A673 (cell line): ENCODE results near the gene PHF20.

ENCODE experiments used
- EZH2 ChIP-seq: fragments of 200-600 bp; sonication (generic); IDR thresholded peaks from 2 replicates; pipeline ENCODE4 v1.6.1; 2017; ENCODE audit warnings: borderline replicate concordance, low read depth, mild to moderate bottlenecking, mixed read lengths, antibody characterized with exemption, low read length; ENCODE audit not compliant: poor library complexity, severe bottlenecking
- TF ChIP-seq, protein P1 (sequence below): fragments of 300-800, 200-600 bp; sonication (generic); conservative IDR thresholded peaks from 2 replicates; pipeline ENCODE4 v1.5.1; 2017; ENCODE audit warnings: low read depth, mild to moderate bottlenecking, antibody characterized with exemption, low read length, moderate library complexity, mixed read lengths

DNA sequence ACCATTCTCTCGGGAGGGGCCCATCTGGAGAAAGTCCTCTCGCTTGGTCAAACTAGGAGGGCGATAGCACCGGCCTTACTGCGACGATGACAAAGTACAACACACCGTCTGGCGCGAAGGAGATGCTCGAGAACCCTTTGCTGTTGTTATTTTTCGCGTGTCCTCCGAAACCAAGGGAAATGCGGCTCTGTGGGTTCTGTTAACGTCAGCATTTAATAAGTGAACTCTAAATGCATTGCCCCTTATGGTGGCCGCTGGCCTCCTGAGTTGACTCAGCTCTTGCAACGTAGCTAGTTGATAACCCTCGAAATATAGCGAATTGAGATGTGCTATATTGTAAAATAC lies 183.1 kb downstream of the PHF20 start:
- no peak for TF ChIP-seq EZH2
- TF ChIP-seq, protein P1, sequence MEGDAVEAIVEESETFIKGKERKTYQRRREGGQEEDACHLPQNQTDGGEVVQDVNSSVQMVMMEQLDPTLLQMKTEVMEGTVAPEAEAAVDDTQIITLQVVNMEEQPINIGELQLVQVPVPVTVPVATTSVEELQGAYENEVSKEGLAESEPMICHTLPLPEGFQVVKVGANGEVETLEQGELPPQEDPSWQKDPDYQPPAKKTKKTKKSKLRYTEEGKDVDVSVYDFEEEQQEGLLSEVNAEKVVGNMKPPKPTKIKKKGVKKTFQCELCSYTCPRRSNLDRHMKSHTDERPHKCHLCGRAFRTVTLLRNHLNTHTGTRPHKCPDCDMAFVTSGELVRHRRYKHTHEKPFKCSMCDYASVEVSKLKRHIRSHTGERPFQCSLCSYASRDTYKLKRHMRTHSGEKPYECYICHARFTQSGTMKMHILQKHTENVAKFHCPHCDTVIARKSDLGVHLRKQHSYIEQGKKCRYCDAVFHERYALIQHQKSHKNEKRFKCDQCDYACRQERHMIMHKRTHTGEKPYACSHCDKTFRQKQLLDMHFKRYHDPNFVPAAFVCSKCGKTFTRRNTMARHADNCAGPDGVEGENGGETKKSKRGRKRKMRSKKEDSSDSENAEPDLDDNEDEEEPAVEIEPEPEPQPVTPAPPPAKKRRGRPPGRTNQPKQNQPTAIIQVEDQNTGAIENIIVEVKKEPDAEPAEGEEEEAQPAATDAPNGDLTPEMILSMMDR: no peak
